ENCODE data around the gene TM7SF3.
A peak's percentile ranks its signal among the peaks of the same experiment; 100 is the strongest.
"Not testable (repeated sequence)": the region's sequence is repeated elsewhere in the genome, so short reads cannot be mapped to it uniquely, and the experiment has no call there.

Gene TM7SF3

DNA sequence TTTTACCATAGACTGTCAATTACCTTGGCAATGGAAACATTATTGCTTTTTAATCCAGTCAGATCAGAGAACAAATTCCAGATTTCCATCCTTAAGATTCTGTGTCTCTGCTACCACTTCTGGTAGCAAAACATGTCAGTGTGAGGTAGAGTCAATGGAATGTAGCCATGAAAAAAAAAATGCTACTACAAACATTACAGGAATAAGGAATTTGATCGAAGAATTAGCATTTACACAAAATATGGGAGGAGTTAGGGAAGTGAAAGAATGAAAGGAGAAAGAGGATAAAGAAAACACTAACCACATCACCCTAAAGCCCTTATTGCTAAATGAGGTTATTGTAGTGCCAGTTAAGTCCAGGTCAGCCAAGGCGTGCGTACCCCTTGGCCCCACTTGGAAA, 17.3 kb upstream of the TM7SF3 start:
- POLR2A ChIA-PET: no interaction called here
- TF ChIP-seq CTCF (IDR thresholded peaks at IDR 0.05; ENCODE audit: insufficient read depth, low read length, missing control alignments): no peak
- H3K4me3 ChIP-seq (ENCODE audit: low read depth, low read length): no peak overlapping the region
- DNase-seq (ENCODE audit: low read depth, low spot score): peak; percentile 40
- CTCF ChIA-PET: interaction anchor here (1.2 kb wide), 1 partner anchor 9 kb away, joined by 5 read pairs; the partner anchor contains the start of gene MED21

GRCh38 chr12:27026257-27026656, 12.1 kb upstream of the TM7SF3 start:
- POLR2A ChIA-PET: no interaction called here
- no peak overlapping the region for H3K4me3 ChIP-seq (ENCODE audit: low read depth, low read length)
- CTCF ChIA-PET: interaction anchor here (1.1 to 2.8 kb wide), 5 partner anchors 10 to 116 kb away, joined by 3 to 16 read pairs (median 3); partner anchors contain the start of gene TM7SF3
- no peak for TF ChIP-seq CTCF (IDR thresholded peaks at IDR 0.05; ENCODE audit: insufficient read depth, low read length, missing control alignments)
- DNase-seq (ENCODE audit: low read depth, low spot score): no peak

GRCh38 chr12:27025116-27025515, 10.9 kb upstream of the TM7SF3 start:
- no peak for DNase-seq (ENCODE audit: low read depth, low spot score)
- ChIA-PET POLR2A (interaction anchor here (0.6 kb wide), 1 partner anchor 145 kb away, joined by 3 read pairs; no protein-coding TSS in a partner anchor), CTCF (interaction anchor here (3.2 kb wide), 1 partner anchor 10 kb away, joined by 35 read pairs; the partner anchor contains the start of gene TM7SF3)
- no peak for TF ChIP-seq CTCF (IDR thresholded peaks at IDR 0.05; ENCODE audit: insufficient read depth, low read length, missing control alignments)
- no peak overlapping the region for H3K4me3 ChIP-seq (ENCODE audit: low read depth, low read length)

- no peak for DNase-seq (ENCODE audit: low read depth, low spot score)
- POLR2A ChIA-PET: no interaction called here
- TF ChIP-seq CTCF (IDR thresholded peaks at IDR 0.05; ENCODE audit: insufficient read depth, low read length, missing control alignments): no peak
- CTCF ChIA-PET: interaction anchor here (1.3 to 14.8 kb wide), 4 partner anchors 9 to 679 kb away, joined by 3 to 230 read pairs (median 20); partner anchors contain the start of gene TM7SF3
- H3K4me3 ChIP-seq (ENCODE audit: low read depth, low read length): no peak overlapping the region
Observed at GRCh38 chr12:27024291-27024690, 10.1 kb upstream of the TM7SF3 start.

DNA sequence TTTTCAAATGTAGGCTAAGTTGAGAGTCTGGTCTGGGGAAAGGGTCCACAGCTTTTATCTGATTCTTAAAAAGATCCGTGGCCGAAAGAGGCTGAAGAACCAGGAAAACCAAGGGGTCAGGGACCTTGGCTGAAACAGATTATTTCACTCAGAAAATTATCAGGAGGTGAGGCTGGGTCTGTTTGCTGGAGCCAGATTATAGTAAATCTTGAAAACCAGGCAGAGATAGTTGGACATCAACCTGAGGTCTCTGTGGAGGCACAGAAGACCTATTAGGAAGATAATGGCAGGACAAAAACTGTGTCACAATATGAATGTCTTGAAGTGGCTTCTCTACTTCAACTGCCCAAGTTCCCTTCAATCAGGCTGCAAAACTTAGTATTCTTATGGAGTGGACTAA, 6.6 kb upstream of the TM7SF3 start:
- POLR2A ChIA-PET: no interaction called here
- DNase-seq (ENCODE audit: low read depth, low spot score): no peak
- TF ChIP-seq CTCF (IDR thresholded peaks at IDR 0.05; ENCODE audit: insufficient read depth, low read length, missing control alignments): no peak
- H3K4me3 ChIP-seq (ENCODE audit: low read depth, low read length): no peak overlapping the region
- CTCF ChIA-PET: interaction anchor here (1.6 to 14.8 kb wide), 2 partner anchors 10 to 285 kb away, joined by 7 to 230 read pairs; no protein-coding TSS in a partner anchor

- CTCF ChIA-PET: interaction anchor here (3.5 to 14.8 kb wide), 2 partner anchors 123 to 288 kb away, joined by 32 to 230 read pairs; no protein-coding TSS in a partner anchor
Observed at GRCh38 chr12:27018037-27018436, 3.9 kb upstream of the TM7SF3 start.

GRCh38 chr12:27017163-27017823, 3.1 kb upstream of the TM7SF3 start:
- H3K4me3 ChIP-seq (ENCODE audit: low read depth, low read length); POLR2A ChIA-PET: not testable (repeated sequence)
- CTCF ChIA-PET: interaction anchor here (1.5 to 14.8 kb wide), 8 partner anchors 7 to 289 kb away, joined by 4 to 230 read pairs (median 18); partner anchors contain the start of genes MED21 and STK38L

More at GRCh38 chr12:27018037-27018436, 3.9 kb upstream of the TM7SF3 start:
- no peak for DNase-seq (ENCODE audit: low read depth, low spot score)
- H3K4me3 ChIP-seq (ENCODE audit: low read depth, low read length): no peak overlapping the region
- no peak for TF ChIP-seq CTCF (IDR thresholded peaks at IDR 0.05; ENCODE audit: insufficient read depth, low read length, missing control alignments)
- POLR2A ChIA-PET: no interaction called here

More at GRCh38 chr12:27017163-27017823, 3.1 kb upstream of the TM7SF3 start:
- DNase-seq (ENCODE audit: low read depth, low spot score): not testable (repeated sequence)
